Endothelial cell of umbilical vein (primary cell): ENCODE measurements around the gene AJM1.

Experiments used
- CTCF ChIP-seq, 2 donors: IDR thresholded peaks; 1 replicate in 1 of 2; 2 replicates in 1 of 2; pipeline ENCODE4 v1.5.1; 2011; ENCODE audit warnings: low read length in 2 of 2, mild to moderate bottlenecking in 2 of 2, moderate library complexity in 2 of 2, control low read depth in 1 of 2, inconsistent platforms in 1 of 2, low read depth in 1 of 2; ENCODE audit not compliant: insufficient read depth in 1 of 2; ENCODE audit errors: extremely low read depth in 1 of 2
- EZH2 ChIP-seq: IDR thresholded peaks from 2 replicates; pipeline ENCODE4 v1.6.1; 2012; ENCODE audit warnings: borderline replicate concordance, low read depth, mild to moderate bottlenecking, moderate library complexity, low read length, inconsistent platforms; ENCODE audit not compliant: severe bottlenecking
- MAX ChIP-seq: IDR thresholded peaks from 2 replicates; pipeline ENCODE4 v1.6.1; 2011; ENCODE audit not compliant: insufficient read depth, insufficient read length
- MYC ChIP-seq: IDR thresholded peaks from one replicate; pipeline ENCODE4 v1.6.1; 2011; ENCODE audit warnings: mild to moderate bottlenecking, low read depth, low read length
- POLR2A ChIP-seq: IDR thresholded peaks from 2 replicates; pipeline ENCODE4 v1.6.1; 2012; ENCODE audit warnings: low read depth, mild to moderate bottlenecking, control low read depth, low read length
- POLR2AphosphoS5 ChIP-seq: IDR thresholded peaks from 2 replicates; pipeline ENCODE4 v1.6.1; 2012; ENCODE audit warnings: low read depth, mild to moderate bottlenecking, control low read depth, low read length, moderate library complexity; ENCODE audit not compliant: insufficient read depth

- TF ChIP-seq POLR2AphosphoS5 (no peak), CTCF (IDR thresholded peaks at IDR 0.05; ENCODE audit: extremely low read depth in 1 of 2, insufficient read depth in 1 of 2, low read depth in 1 of 2, low read length in 2 of 2) (no peak), MAX (no peak), POLR2A (no peak), EZH2 (no peak), MYC (no peak)
Measured at GRCh38 chr9:136881691-136882108, 39.4 kb downstream of the AJM1 start.
